PFSK-1 (cell line): ENCODE measurements around the gene PIK3CD.

ENCODE experiments used
- FOXP2 ChIP-seq: optimal IDR thresholded peaks from 2 replicates; pipeline ENCODE3; 2011; ENCODE audit warnings: borderline replicate concordance, control low read depth, inconsistent platforms; ENCODE audit not compliant: insufficient read depth; ENCODE audit errors: extremely low read length, extremely low read depth
- POLR2AphosphoS5 ChIP-seq: IDR thresholded peaks from 2 replicates; pipeline ENCODE4 v1.6.1; 2012; ENCODE audit warnings: low read depth, mild to moderate bottlenecking, control low read depth, low read length, moderate library complexity
- REST ChIP-seq, 2 experiments: IDR thresholded peaks; 2 replicates each; pipeline versions ENCODE4 v1.6.1 to v1.8.0; 2011 to 2012; ENCODE audit warnings: low read depth in 2 of 2, low read length in 2 of 2, control low read depth in 1 of 2, inconsistent platforms in 1 of 2, mild to moderate bottlenecking in 1 of 2, moderate library complexity in 1 of 2; ENCODE audit not compliant: insufficient read depth in 1 of 2
- SIN3A ChIP-seq: IDR thresholded peaks from 2 replicates; pipeline ENCODE4 v1.6.1; 2012; ENCODE audit warnings: mild to moderate bottlenecking, low read length, moderate library complexity, borderline replicate concordance; ENCODE audit not compliant: insufficient read depth
- TAF1 ChIP-seq: IDR thresholded peaks from 2 replicates; pipeline ENCODE4 v1.6.1; 2012; ENCODE audit warnings: low read length, control low read depth, borderline replicate concordance; ENCODE audit not compliant: insufficient read depth

The PIK3CD gene

DNA sequence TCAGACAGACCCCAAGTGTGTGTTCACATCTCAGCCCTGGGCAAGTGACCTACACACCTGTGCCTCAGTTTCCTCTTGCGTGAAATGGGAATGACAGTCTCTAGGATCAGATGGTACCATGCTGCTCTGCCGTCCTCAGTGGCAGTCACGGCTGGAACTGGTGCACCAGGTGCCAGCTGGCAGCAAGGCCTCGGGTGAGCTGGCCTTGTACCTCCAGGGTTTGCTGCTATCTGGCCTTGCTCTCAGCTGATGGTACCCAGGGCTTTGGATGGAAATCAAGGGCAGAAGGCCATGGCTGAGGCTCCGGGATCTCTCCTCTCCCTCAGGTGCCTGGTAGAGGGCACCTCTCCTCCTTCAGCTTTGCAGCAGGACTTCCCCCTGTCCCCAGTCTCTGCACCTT lies 41.5 kb upstream of the PIK3CD start:
- TF ChIP-seq REST (IDR thresholded peaks at IDR 0.05; ENCODE audit: insufficient read depth in 1 of 2, low read depth in 2 of 2, low read length in 2 of 2) = no peak
- TF ChIP-seq TAF1 = no peak
- TF ChIP-seq SIN3A = no peak

DNA sequence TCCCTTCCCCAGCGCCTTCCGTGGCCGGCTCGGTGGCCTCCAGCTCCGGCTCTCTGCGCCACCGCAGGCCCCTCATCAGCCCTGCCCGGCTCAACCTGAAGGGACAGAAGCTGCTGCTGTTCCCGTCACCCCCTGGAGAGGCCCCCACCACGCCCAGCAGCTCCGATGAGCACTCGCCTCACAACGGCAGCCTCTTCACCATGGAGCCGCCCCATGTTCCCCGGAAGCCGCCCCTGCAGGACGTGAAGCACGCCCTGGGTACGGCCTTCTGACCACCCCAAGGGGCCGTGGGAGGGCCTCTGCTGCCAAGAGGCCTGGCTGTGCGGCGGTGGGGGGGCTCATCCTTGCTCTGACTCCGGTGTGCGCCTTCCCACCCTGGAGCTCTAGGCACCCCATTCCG lies 41.0 kb upstream of the PIK3CD start:
- TF ChIP-seq FOXP2 = no peak
- TF ChIP-seq TAF1 = no peak
- TF ChIP-seq SIN3A = no peak
- TF ChIP-seq POLR2AphosphoS5 = no peak
- TF ChIP-seq REST (IDR thresholded peaks at IDR 0.05; ENCODE audit: insufficient read depth in 1 of 2, low read depth in 2 of 2, low read length in 2 of 2) = no peak

GRCh38 chr1:9611716-9612115 lies 39.8 kb upstream of the PIK3CD start:
- TF ChIP-seq SIN3A (no peak), TAF1 (no peak), POLR2AphosphoS5 (no peak), REST (IDR thresholded peaks at IDR 0.05; ENCODE audit: insufficient read depth in 1 of 2, low read depth in 2 of 2, low read length in 2 of 2) (no peak), FOXP2 (no peak)

DNA sequence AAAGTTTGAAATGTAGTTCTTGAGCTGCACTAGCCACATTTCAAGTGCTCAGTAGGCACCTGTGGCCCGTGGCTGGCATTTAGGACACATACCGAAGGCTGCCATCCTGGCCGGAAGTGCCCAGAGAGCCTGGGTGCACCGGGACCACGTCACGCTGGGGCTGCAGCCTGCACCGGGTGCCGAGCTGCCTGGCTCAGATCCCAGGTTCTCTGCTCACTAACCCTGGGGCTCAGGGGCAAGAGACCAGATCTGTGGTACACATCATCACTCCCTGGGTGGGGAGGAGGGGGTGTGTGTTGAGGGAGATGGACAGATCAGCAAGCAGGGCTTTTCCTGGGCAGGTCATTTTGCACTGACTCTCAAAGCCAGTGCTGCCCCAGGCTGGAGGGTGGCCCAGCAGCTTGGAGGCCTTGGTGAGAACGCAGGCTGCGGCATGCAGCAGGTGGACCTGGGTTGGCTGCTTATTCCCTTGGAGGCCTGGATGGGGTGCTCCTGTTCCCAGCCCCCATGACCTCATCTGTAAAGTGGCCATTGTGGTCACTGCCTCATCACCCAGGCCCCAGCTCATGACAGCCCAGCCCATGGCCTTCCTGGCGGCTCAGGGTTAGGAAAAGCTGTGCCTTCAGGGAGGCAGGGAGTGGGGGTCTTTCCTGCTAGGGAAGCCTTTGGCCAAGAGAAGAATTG lies 39.2 kb upstream of the PIK3CD start:
- no peak for TF ChIP-seq TAF1
- no peak for TF ChIP-seq FOXP2
- TF ChIP-seq POLR2AphosphoS5 = no peak

DNA sequence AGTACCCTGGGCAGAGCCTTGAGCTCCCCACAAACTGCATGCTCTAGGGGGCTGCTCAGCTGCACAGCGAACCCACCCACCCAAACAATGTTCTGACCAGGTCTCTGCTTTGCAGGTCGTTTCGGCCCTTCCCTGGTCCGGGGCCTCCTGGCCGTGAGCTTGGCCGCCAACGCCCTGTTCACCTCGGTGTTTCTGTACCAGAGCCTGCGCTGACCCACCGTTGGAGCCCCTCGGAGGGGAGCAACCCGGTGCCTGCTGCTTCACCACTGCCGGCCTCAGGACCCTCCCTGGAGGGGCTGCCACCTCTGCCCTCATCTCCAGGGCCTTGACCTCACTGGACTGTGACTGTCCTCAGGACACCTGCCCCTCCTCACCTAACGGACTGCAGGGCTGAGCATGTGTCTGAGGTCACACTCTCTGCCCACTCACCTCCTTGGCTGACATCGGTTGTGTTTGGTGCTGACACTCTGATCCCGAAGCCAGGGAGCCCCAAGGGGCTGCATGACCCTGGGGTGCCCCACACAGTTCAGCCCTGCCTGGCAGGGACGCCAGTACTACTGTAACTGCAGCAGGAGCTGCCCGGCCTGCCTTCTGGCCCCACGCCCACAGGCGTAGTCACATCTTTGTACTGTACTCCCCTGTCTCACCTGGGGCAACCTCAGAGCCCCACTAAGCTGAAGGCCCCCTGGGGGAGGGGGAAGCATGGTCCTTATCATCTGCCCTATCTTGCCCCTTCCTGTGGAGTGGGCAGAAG lies 38.5 kb upstream of the PIK3CD start:
- TF ChIP-seq SIN3A (no peak), TAF1 (no peak), FOXP2 (no peak), REST (IDR thresholded peaks at IDR 0.05; ENCODE audit: insufficient read depth in 1 of 2, low read depth in 2 of 2, low read length in 2 of 2) (no peak), POLR2AphosphoS5 (no peak)
